Measurements from ENCODE around the gene FBXW11.

DNA sequence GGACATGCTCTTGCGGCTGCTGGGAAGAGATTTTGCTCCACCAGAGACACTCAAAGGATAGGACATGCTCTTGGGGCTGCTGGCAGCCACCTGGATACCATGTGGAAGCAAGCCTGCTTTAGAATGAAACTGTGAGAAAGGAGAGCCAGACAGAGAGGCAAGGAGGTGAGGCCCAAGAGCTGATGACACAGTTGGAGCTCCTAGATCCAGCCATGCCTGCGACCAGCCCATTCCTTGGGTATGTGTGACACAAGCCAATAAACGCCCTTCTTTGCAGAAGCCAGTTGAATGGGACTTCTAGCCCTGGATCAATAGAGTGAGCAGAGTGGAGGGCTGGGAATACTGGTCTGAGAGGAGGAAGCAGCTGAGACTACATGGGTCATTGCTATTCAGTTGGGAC is 151.2 kb downstream of the FBXW11 start:
- TF ChIP-seq CTCF (IDR thresholded peaks at IDR 0.05) (no peak), POLR2A (IDR thresholded peaks at IDR 0.05) (no peak)

All from suprapubic skin (tissue), 3 donors.